SU-DHL-6 (cell line): Measurements from ENCODE around the gene UNK.

Experiments used
- H2AFZ ChIP-seq: fragments of 200-600 bp; sonication (generic); 2 replicates; pipeline ENCODE4 v1.6.1; 2014; ENCODE audit warnings: low read depth, mild to moderate bottlenecking, moderate library complexity, mixed read lengths, antibody characterized with exemption, low read length; ENCODE audit not compliant: severe bottlenecking
- H3F3A ChIP-seq: fragments of 200-600 bp; shearing (Covaris generic); 2 replicates; pipeline ENCODE4 v1.6.0; 2016; ENCODE audit warnings: antibody characterized with exemption, mild to moderate bottlenecking; ENCODE audit not compliant: insufficient read depth
- H3K27ac ChIP-seq: fragments of 200-600 bp; sonication (generic); 2 replicates; pipeline ENCODE4 v1.5.1; 2016; ENCODE audit warnings: low read depth, mild to moderate bottlenecking, low read length, moderate library complexity, mixed read lengths
- H3K27me3 ChIP-seq: fragments of 200-600 bp; sonication (generic), shearing (Covaris generic); 2 replicates; pipeline ENCODE4 v1.6.0; 2014; ENCODE audit warnings: mild to moderate bottlenecking, low read length
- H3K36me3 ChIP-seq: fragments of 200-600 bp; sonication (generic); 2 replicates; pipeline ENCODE4 v1.6.1; 2014; ENCODE audit warnings: mild to moderate bottlenecking, low read length, mixed read lengths
- H3K4me2 ChIP-seq: fragments of 300-600, 200-600 bp; shearing (Covaris generic), sonication (generic); 2 replicates; pipeline ENCODE4 v1.6.0; 2014; ENCODE audit warnings: low read length, low read depth, mild to moderate bottlenecking; ENCODE audit not compliant: poor library complexity, severe bottlenecking
- H3K4me3 ChIP-seq: fragments of 200-600 bp; sonication (generic); 2 replicates; pipeline ENCODE4 v1.5.1; 2014; ENCODE audit warnings: antibody characterized with exemption, low read length, mild to moderate bottlenecking, mixed read lengths; ENCODE audit not compliant: insufficient read depth, poor library complexity, severe bottlenecking
- H3K79me2 ChIP-seq: fragments of 200-600 bp; sonication (generic); 2 replicates; pipeline ENCODE4 v1.6.1; 2014; ENCODE audit warnings: mild to moderate bottlenecking, low read length, moderate library complexity; ENCODE audit not compliant: insufficient read depth
- H3K9ac ChIP-seq: fragments of 200-600 bp; sonication (generic); 2 replicates; pipeline ENCODE4 v1.7.0; 2014; ENCODE audit warnings: mild to moderate bottlenecking, low read length
- H3K9me2 ChIP-seq: fragments of 200-600 bp; sonication (generic); replicated peaks from 2 replicates; pipeline ENCODE4 v1.6.1; 2014; ENCODE audit warnings: low read length; ENCODE audit not compliant: insufficient read depth
- H3K9me3 ChIP-seq: fragments of 200-600 bp; sonication (generic); 2 replicates; pipeline ENCODE4 v1.6.1; 2014; ENCODE audit warnings: low read length, mixed read lengths; ENCODE audit not compliant: insufficient read depth
- H4K20me1 ChIP-seq: fragments of 200-600 bp; sonication (generic); 2 replicates; pipeline ENCODE4 v1.6.1; 2014; ENCODE audit warnings: low read depth, mild to moderate bottlenecking, antibody characterized with exemption, low read length, moderate library complexity, mixed read lengths
- EZH2phosphoT487 ChIP-seq: fragments of 200-600 bp; sonication (generic), shearing (Covaris generic); conservative IDR thresholded peaks from 2 replicates; pipeline ENCODE4 v1.6.1; 2018; ENCODE audit warnings: mild to moderate bottlenecking, antibody characterized with exemption, low read length, moderate library complexity, mixed read lengths
- TF ChIP-seq, protein P1 (sequence below): fragments of 200-600 bp; sonication (generic); IDR thresholded peaks from one replicate; pipeline ENCODE4 v1.5.1; 2017; ENCODE audit warnings: antibody characterized with exemption, mild to moderate bottlenecking, low read length, moderate library complexity; ENCODE audit not compliant: insufficient read depth, poor library complexity, severe bottlenecking

The UNK gene

GRCh38 chr17:75818326-75818885 lies 33.8 kb downstream of the UNK start:
- Histone ChIP-seq H2AFZ (no peak overlapping the region), H4K20me1 (no peaks in the 10 kb centered on the region), H3K4me3 (no peak overlapping the region), H3F3A (no peaks in the 10 kb centered on the region), H3K9me3 (no peaks in the 10 kb centered on the region), H3K27ac (no peak overlapping the region), H3K9ac (no peak overlapping the region), H3K27me3 (no peaks in the 10 kb centered on the region), H3K9me2 (no peaks in the 10 kb centered on the region), H3K4me2 (no peak overlapping the region), H3K36me3 (no peaks in the 10 kb centered on the region), H3K79me2 (no peaks in the 10 kb centered on the region)
- TF ChIP-seq, protein P1, sequence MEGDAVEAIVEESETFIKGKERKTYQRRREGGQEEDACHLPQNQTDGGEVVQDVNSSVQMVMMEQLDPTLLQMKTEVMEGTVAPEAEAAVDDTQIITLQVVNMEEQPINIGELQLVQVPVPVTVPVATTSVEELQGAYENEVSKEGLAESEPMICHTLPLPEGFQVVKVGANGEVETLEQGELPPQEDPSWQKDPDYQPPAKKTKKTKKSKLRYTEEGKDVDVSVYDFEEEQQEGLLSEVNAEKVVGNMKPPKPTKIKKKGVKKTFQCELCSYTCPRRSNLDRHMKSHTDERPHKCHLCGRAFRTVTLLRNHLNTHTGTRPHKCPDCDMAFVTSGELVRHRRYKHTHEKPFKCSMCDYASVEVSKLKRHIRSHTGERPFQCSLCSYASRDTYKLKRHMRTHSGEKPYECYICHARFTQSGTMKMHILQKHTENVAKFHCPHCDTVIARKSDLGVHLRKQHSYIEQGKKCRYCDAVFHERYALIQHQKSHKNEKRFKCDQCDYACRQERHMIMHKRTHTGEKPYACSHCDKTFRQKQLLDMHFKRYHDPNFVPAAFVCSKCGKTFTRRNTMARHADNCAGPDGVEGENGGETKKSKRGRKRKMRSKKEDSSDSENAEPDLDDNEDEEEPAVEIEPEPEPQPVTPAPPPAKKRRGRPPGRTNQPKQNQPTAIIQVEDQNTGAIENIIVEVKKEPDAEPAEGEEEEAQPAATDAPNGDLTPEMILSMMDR = no peak
- no peak for TF ChIP-seq EZH2phosphoT487

GRCh38 chr17:75819116-75819515 lies 34.5 kb downstream of the UNK start:
- no peaks in the 10 kb centered on the region for H3K79me2 ChIP-seq
- no peak overlapping the region for H3K4me3 ChIP-seq
- no peaks in the 10 kb centered on the region for H3K27me3 ChIP-seq
- H3K9me3 ChIP-seq = no peaks in the 10 kb centered on the region
- H3K9ac ChIP-seq = no peak overlapping the region
- no peaks in the 10 kb centered on the region for H4K20me1 ChIP-seq
- no peak overlapping the region for H2AFZ ChIP-seq
- no peaks in the 10 kb centered on the region for H3F3A ChIP-seq
- TF ChIP-seq EZH2phosphoT487 = no peak
- TF ChIP-seq, protein P1 = no peak
- no peak overlapping the region for H3K4me2 ChIP-seq
- H3K9me2 ChIP-seq = no peaks in the 10 kb centered on the region
- H3K36me3 ChIP-seq = no peaks in the 10 kb centered on the region
- no peak overlapping the region for H3K27ac ChIP-seq

- Histone ChIP-seq H3K9ac (no peak overlapping the region), H3F3A (no peaks in the 10 kb centered on the region), H3K4me3 (no peak overlapping the region), H3K79me2 (no peaks in the 10 kb centered on the region), H3K27me3 (no peaks in the 10 kb centered on the region), H3K4me2 (no peak overlapping the region), H3K9me2 (no peaks in the 10 kb centered on the region), H3K9me3 (no peaks in the 10 kb centered on the region), H2AFZ (no peak overlapping the region), H3K36me3 (no peaks in the 10 kb centered on the region), H4K20me1 (no peaks in the 10 kb centered on the region), H3K27ac (no peak overlapping the region)
- TF ChIP-seq EZH2phosphoT487 = no peak
- TF ChIP-seq, protein P1 = no peak
Observed at GRCh38 chr17:75819678-75820077, 35.1 kb downstream of the UNK start.
